Thyroid gland (tissue), 4 donors: ENCODE results near the gene CCNQ.

Experiments
- POLR2A ChIP-seq, 2 donors: fragments of 450-650 bp; IDR thresholded peaks; one replicate each; pipeline ENCODE4 v1.6.1; 2017; ENCODE audit warnings: antibody characterized with exemption in 2 of 2, mild to moderate bottlenecking in 2 of 2, moderate library complexity in 1 of 2
- TF ChIP-seq, protein P1 (sequence below), 6 experiments: fragments of 200-600 bp in 3 of 6; fragments of 450-650 bp in 3 of 6; sonication (generic) in 3 of 6; IDR thresholded peaks; one replicate each; pipeline ENCODE4 v1.5.1; 2016 to 2019; ENCODE audit warnings: antibody characterized with exemption in 6 of 6, mild to moderate bottlenecking in 2 of 6, inconsistent platforms in 1 of 6, moderate library complexity in 1 of 6

- TF ChIP-seq, protein P1, sequence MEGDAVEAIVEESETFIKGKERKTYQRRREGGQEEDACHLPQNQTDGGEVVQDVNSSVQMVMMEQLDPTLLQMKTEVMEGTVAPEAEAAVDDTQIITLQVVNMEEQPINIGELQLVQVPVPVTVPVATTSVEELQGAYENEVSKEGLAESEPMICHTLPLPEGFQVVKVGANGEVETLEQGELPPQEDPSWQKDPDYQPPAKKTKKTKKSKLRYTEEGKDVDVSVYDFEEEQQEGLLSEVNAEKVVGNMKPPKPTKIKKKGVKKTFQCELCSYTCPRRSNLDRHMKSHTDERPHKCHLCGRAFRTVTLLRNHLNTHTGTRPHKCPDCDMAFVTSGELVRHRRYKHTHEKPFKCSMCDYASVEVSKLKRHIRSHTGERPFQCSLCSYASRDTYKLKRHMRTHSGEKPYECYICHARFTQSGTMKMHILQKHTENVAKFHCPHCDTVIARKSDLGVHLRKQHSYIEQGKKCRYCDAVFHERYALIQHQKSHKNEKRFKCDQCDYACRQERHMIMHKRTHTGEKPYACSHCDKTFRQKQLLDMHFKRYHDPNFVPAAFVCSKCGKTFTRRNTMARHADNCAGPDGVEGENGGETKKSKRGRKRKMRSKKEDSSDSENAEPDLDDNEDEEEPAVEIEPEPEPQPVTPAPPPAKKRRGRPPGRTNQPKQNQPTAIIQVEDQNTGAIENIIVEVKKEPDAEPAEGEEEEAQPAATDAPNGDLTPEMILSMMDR (IDR thresholded peaks at IDR 0.05): no peak
- TF ChIP-seq POLR2A (IDR thresholded peaks at IDR 0.05): no peak
Observed at GRCh38 chrX:153569475-153569874, 29.5 kb downstream of the CCNQ start.
